ENCODE measurements around the gene NOX4. TPM values are rescaled to one million over a fixed set of nuclear protein-coding genes. Genes with fewer than 3 reads are reported as not detected.

The NOX4 gene
- total and polyA plus RNA-seq, 2 of the 8 experiments (the other 6 are each of a cell fraction or from before 2014, with no cell fraction given) = 2.0 to 2.3 TPM

DNA sequence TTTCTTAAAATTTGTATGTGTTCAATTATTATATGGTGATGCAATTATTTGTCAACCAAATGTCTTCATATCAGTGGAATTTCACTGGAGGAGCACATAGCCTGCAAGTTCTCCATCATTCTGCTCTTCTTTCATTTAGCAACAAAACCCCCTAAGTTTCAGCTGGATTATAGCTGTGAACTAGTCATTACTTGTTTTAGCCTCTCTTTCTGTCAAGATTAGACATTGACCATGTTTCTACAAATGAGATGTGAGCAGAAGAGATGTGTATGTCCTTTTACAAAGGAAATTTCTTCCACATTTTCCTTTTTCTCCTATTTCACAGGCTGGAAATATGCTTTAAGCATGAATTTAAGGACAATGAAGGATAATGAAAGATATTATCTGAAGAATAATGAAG is 9.2 kb upstream of the NOX4 start (continued):
- no peak for TF ChIP-seq PHF8 (conservative IDR thresholded peaks at IDR 0.05; ENCODE audit: low read depth, low read length)
- no peak for TF ChIP-seq EGR1 (IDR thresholded peaks at IDR 0.05; ENCODE audit: borderline replicate concordance, low read depth, low read length)
- TF ChIP-seq, protein P1, sequence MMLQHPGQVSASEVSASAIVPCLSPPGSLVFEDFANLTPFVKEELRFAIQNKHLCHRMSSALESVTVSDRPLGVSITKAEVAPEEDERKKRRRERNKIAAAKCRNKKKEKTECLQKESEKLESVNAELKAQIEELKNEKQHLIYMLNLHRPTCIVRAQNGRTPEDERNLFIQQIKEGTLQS (IDR thresholded peaks at IDR 0.05; ENCODE audit: insufficient read depth, low read depth, low read length) = no peak
- TF ChIP-seq, protein P2, sequence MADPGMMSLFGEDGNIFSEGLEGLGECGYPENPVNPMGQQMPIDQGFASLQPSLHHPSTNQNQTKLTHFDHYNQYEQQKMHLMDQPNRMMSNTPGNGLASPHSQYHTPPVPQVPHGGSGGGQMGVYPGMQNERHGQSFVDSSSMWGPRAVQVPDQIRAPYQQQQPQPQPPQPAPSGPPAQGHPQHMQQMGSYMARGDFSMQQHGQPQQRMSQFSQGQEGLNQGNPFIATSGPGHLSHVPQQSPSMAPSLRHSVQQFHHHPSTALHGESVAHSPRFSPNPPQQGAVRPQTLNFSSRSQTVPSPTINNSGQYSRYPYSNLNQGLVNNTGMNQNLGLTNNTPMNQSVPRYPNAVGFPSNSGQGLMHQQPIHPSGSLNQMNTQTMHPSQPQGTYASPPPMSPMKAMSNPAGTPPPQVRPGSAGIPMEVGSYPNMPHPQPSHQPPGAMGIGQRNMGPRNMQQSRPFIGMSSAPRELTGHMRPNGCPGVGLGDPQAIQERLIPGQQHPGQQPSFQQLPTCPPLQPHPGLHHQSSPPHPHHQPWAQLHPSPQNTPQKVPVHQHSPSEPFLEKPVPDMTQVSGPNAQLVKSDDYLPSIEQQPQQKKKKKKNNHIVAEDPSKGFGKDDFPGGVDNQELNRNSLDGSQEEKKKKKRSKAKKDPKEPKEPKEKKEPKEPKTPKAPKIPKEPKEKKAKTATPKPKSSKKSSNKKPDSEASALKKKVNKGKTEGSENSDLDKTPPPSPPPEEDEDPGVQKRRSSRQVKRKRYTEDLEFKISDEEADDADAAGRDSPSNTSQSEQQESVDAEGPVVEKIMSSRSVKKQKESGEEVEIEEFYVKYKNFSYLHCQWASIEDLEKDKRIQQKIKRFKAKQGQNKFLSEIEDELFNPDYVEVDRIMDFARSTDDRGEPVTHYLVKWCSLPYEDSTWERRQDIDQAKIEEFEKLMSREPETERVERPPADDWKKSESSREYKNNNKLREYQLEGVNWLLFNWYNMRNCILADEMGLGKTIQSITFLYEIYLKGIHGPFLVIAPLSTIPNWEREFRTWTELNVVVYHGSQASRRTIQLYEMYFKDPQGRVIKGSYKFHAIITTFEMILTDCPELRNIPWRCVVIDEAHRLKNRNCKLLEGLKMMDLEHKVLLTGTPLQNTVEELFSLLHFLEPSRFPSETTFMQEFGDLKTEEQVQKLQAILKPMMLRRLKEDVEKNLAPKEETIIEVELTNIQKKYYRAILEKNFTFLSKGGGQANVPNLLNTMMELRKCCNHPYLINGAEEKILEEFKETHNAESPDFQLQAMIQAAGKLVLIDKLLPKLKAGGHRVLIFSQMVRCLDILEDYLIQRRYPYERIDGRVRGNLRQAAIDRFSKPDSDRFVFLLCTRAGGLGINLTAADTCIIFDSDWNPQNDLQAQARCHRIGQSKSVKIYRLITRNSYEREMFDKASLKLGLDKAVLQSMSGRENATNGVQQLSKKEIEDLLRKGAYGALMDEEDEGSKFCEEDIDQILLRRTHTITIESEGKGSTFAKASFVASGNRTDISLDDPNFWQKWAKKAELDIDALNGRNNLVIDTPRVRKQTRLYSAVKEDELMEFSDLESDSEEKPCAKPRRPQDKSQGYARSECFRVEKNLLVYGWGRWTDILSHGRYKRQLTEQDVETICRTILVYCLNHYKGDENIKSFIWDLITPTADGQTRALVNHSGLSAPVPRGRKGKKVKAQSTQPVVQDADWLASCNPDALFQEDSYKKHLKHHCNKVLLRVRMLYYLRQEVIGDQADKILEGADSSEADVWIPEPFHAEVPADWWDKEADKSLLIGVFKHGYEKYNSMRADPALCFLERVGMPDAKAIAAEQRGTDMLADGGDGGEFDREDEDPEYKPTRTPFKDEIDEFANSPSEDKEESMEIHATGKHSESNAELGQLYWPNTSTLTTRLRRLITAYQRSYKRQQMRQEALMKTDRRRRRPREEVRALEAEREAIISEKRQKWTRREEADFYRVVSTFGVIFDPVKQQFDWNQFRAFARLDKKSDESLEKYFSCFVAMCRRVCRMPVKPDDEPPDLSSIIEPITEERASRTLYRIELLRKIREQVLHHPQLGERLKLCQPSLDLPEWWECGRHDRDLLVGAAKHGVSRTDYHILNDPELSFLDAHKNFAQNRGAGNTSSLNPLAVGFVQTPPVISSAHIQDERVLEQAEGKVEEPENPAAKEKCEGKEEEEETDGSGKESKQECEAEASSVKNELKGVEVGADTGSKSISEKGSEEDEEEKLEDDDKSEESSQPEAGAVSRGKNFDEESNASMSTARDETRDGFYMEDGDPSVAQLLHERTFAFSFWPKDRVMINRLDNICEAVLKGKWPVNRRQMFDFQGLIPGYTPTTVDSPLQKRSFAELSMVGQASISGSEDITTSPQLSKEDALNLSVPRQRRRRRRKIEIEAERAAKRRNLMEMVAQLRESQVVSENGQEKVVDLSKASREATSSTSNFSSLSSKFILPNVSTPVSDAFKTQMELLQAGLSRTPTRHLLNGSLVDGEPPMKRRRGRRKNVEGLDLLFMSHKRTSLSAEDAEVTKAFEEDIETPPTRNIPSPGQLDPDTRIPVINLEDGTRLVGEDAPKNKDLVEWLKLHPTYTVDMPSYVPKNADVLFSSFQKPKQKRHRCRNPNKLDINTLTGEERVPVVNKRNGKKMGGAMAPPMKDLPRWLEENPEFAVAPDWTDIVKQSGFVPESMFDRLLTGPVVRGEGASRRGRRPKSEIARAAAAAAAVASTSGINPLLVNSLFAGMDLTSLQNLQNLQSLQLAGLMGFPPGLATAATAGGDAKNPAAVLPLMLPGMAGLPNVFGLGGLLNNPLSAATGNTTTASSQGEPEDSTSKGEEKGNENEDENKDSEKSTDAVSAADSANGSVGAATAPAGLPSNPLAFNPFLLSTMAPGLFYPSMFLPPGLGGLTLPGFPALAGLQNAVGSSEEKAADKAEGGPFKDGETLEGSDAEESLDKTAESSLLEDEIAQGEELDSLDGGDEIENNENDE (IDR thresholded peaks at IDR 0.05; ENCODE audit: insufficient replicate concordance, low read length) = no peak
- no peak for TF ChIP-seq BCL11A (IDR thresholded peaks at IDR 0.05; ENCODE audit: low read depth in 2 of 2, low read length in 2 of 2)

Measured in H1 (cell line).